Right forelimb (tissue), 1 donor: ENCODE data around the gene NADK.
"Not testable (repeated sequence)": the region's sequence is repeated elsewhere in the genome, so short reads cannot be mapped to it uniquely, and the experiment has no call there.

ENCODE experiments used
- DNase-seq: peaks from one replicate; pipeline ENCODE4 v3.0.0-alpha.2; 2018

Gene NADK

GRCh38 chr1:1763657-1764621 lies 14.3 kb downstream of the NADK start:
- no peak for DNase-seq

GRCh38 chr1:1761504-1762376 lies 16.5 kb downstream of the NADK start:
- DNase-seq, result no peak

DNA sequence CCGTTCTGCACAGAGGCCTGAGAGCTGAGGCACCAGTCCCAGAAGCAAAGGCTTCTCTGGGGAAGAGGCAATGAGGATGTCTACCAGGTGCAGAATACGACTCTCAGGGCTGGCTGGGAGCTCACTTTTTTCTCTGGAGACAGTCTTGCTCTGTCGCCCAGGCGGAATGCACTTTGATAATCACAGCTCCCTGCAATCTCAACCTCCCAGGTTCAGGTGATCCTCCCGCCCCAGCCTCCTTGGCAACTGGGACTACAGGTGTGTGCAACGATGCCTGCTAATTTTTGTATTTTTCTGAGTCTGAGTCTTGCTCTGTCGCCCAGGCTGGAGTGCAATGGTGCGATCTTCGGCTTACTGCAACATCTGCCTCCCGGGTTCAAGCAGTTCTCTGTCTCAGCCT lies 17.6 kb downstream of the NADK start:
- DNase-seq, result no peak

GRCh38 chr1:1760345-1760650 lies 18.0 kb downstream of the NADK start:
- DNase-seq, result no peak

DNA sequence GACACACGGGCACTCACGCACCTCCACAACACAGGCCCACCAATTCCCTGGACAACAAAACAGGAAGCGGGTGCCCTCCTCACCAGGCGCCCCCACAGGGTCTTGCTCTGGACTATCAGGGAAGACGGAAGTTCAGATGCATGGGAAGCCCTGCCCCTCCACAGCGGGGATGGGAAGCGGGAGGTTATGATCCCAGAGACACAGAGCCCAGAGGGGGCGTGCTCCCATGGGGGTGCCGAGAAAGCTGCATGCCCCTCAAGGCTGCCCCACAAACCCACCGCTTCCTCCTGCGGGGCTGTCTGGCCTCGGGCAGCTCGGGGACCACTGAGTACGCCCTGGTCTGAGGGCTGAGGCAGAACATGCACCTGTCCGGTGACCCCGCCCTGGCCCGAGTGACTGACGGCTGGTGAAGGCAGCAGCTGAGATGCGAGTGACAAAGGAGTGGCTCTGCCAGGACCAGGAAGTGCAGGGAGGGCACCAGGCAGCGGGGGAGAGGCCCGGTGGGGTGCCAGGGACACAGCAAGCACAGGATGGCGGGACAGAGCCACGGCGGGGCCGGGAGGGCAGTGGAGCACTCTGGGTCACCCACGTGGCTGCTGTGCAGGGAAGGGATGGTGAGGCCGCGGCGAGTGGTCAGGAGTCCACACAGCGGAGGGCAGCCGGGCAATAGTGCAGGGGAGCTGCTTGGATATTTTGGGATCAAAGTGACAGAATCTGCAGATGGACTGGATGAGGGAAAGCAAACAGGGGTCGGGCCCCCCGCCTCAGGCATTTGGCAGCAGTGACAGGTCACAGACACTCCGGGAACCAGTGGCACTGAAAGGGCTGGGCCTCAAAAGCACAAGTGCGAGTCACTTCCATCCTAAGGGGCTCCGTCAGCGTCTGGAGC lies 18.6 kb downstream of the NADK start:
- no peak for DNase-seq

GRCh38 chr1:1758692-1759455 lies 19.4 kb downstream of the NADK start:
- no peak for DNase-seq

GRCh38 chr1:1758059-1758621 lies 20.1 kb downstream of the NADK start:
- DNase-seq, result no peak

DNA sequence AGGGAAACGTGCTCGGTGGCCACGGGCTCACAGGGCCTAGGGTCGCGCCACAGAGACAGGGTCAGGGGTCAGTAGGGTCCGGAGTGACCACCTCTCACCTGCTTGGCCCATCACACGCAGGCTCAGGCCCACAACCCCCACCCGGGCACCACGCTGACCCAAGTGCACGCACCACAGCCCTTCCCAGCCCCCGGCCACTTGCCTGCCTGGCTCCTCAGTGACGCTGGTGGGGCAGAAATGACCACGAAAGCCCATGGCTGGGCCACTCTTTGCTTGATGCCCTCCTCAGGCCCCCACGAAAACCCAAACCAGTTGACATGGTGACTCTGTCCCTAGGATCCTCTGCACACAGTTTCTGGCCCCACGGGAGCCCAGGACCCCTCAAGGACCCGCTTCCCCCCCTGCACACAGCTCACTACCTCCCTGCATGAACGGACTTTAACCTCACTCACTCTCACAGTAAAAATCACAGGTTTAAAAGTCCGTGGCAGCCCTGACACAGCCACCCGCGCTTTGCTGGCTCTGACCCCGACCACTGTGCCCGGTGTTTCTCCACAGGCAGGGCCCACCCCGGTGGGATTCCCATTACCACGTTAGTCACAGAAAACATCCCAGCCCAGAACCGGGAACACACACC lies 20.7 kb downstream of the NADK start:
- no peak for DNase-seq

DNA sequence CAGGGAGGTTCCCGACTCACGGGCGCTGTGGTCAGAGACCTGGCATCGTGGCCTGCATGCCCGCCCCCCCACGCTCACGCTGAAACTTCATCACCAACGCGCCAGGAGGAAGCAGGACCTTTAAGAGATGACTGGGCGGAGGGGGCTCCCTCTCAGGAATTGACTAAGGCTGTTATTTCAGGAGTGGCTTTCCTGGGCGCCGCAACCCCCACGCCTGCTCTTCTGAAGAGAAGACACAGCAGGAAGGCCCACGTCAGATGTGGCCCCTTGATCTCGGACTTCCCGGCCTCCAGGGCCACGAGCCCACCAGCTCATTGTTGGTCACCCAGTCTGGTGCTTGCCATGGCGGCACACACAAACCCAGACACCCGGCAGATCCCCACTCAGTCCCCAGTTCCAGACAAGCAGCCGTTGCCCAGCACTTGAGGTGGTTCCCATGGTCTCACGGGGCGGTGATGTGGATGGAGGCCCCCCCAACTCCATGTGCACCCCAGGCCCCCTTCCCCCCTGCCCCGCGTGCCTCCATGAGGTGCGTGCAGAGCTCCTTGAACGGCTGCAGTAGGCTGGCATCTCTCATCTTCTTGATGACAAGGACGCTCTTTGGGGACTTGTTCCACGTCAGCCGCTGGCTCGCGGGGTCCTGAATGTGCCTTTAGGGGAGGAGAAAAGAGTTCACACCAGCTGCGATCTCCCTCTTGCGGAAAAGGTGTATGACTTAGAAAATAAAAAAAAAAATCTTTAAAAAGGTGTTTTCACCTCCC lies 21.4 kb downstream of the NADK start:
- DNase-seq, result no peak

GRCh38 chr1:1755852-1756251 lies 22.4 kb downstream of the NADK start:
- no peak for DNase-seq

DNA sequence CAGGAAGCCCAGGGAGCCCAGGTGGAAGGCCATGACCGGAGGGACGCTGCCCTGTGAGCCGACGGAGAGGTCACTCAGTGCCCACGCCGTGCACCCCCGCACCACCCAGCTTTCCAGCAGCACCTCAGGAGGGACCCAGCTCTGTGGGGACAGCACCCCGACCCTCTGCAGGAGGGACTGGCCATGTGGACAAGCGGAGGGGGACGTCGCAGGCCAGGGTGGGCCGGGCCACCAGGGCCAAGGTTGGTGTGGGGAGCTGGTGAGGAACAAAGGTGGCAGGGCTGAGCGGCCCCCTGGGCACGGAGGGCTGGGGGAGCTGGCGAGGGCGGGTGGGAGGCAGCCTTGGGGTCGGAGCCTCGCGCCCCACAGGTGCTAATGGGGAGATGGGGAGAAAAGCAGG lies 22.8 kb downstream of the NADK start:
- DNase-seq, result no peak

DNA sequence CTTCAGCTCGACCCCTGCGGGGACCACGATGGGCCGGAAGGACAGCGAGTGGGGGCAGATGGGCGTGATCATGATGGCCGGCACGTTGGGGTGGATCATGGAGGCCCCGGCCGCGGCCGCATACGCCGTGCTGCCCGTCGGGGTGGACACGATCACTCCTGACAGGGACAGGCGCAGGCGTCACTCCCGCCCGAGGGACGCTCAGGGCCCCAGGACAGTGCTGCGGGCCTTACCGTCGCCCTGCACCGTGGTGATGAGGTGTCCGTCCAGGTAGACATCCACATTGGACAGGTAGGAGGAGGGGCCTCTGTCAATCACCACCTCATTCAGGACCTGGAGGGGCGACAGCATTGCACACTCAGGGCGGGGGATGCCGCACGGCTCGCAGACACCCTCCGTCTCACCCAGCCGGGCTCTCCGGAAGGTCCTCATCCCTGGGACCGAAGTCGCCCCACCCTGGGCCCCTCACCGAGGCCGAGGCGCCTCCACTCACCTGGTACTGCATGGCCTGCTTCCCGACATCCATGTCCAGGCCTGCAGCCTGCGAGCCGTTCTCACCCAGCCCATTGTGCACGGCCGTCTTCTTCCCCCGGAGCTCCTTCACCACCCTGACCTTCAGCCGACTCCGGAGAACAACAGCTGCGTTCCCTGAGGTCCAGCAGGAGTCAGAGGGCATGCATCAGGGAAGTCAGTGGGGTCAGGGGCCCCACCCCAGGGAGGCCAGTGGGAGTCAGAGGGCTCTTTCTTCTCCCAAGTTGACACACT lies 24.0 kb downstream of the NADK start:
- no peak for DNase-seq

GRCh38 chr1:1753607-1754005 lies 24.7 kb downstream of the NADK start:
- no peak for DNase-seq

DNA sequence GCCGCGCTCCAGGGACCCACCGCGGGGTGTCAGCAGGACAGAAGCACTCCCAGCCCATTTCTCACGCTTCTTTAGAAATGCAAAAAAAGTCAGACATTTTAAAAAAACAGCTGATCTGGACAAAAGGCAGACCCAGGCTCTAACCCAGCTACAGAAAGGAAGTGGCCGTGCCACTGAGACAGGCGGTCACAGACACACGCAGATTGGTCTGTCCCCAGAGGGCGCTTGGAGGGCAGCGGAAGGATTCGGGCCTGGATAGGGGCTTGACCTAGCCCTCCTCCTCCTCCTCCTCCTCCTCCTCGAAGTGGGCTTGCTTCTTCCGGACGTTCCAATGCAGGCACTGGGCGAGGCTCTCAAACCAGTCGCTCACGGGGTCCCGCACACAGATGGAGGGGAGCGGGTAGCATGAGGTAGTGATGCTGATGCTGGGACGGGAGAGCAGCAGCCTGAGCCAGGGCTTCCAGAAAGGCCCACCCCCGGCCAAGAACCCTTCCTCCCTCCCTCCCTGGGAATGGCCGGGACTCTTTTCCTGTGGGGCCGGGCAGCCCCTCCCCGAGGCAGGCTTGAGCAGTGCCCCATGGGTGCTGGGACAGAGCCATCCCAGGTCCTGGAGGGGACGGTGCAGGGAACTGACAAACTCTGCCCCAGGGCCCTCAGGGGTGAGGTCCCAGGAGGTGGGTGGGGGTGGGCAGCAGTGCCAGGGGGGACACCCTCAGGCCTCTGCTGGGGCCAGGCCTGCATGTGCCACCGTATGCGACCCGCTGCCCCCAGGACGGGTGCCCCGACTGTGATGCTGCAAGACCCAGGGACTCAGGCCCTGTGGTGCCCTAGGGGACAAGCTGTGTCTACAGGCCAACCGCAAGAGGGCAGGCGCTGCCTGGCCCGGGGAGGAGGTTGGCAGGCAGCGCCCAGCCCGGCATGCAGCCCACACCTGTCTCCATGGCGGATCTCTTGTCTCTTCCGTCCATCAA lies 25.3 kb downstream of the NADK start:
- DNase-seq, result no peak

GRCh38 chr1:1752190-1752589 lies 26.1 kb downstream of the NADK start:
- DNase-seq, result no peak

- not testable (repeated sequence) for DNase-seq
Measured at GRCh38 chr1:1749941-1750340, 28.3 kb downstream of the NADK start.

GRCh38 chr1:1748686-1749321 lies 29.5 kb downstream of the NADK start:
- DNase-seq, result no peak

DNA sequence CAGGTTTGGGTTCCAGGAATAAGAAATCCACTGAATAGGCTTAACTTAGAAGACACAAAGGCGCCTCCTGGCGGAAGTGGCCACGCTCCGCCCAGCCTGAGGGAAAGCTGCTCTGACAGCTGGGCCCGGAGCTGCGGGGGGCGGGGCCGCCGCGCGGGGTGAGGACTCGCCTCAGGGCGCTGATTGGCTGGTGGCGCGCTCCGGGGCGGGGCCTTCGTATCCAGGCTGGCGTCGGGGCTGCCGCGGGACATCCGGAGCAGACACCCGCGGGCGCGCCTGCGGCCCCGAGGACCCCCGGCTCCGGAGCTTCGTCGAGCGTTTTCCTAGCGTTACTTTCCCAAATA lies 31.7 kb downstream of the NADK start:
- DNase-seq, result not testable (repeated sequence)
